Keratinocyte (primary cell): Measurements from ENCODE around the gene ERMP1. TPM values are rescaled to one million over a fixed set of nuclear protein-coding genes. Genes with fewer than 3 reads are reported as not detected.

Experiments
- DNase-seq: peaks from one replicate; pipeline ENCODE4 v3.0.0-alpha.2; 2011; ENCODE audit warnings: low read depth, missing footprints, low spot score
- FAIRE-seq: peaks from 2 replicates; lab custom pipeline; 2011; peaks lifted over from hg19 to GRCh38; lab: Jason Lieb, UNC
- H2AFZ ChIP-seq: 2 replicates; pipeline ENCODE4 v1.6.0; 2012; ENCODE audit warnings: low read length, control low read depth, inconsistent platforms; ENCODE audit not compliant: control insufficient read depth
- H3K27ac ChIP-seq: 2 replicates; pipeline ENCODE4 v1.5.1; 2011; ENCODE audit warnings: low read length; ENCODE audit not compliant: control insufficient read depth, insufficient read depth
- H3K27me3 ChIP-seq: 3 replicates; pipeline ENCODE4 v1.6.0; 2011; ENCODE audit warnings: low read length; ENCODE audit not compliant: control insufficient read depth, insufficient read depth; ENCODE audit errors: extremely low read depth
- H3K36me3 ChIP-seq, 2 experiments: 2 replicates in 1 of 2; 3 replicates in 1 of 2; pipeline ENCODE4 v1.5.1; 2011; ENCODE audit warnings: low read length in 2 of 2, mild to moderate bottlenecking in 1 of 2; ENCODE audit not compliant: control insufficient read depth in 2 of 2, insufficient read depth in 2 of 2; ENCODE audit errors: extremely low read depth in 1 of 2
- H3K4me1 ChIP-seq: 3 replicates; pipeline ENCODE4 v1.5.1; 2011; ENCODE audit warnings: low read length; ENCODE audit not compliant: control insufficient read depth, insufficient read depth; ENCODE audit errors: extremely low read depth
- H3K4me2 ChIP-seq: 3 replicates; pipeline ENCODE4 v1.6.0; 2011; ENCODE audit warnings: low read depth, low read length; ENCODE audit not compliant: control insufficient read depth, insufficient read depth; ENCODE audit errors: extremely low read depth
- H3K4me3 ChIP-seq, 3 experiments: fragments of 200-600 bp in 1 of 3; sonication (generic) in 1 of 3; 2 replicates in 2 of 3; 3 replicates in 1 of 3; pipeline ENCODE4 v1.5.1; 2011 to 2016; ENCODE audit warnings: low read length in 3 of 3, mild to moderate bottlenecking in 3 of 3, control low read depth in 2 of 3, inconsistent platforms in 1 of 3, low read depth in 1 of 3, mixed read lengths in 1 of 3, mixed run types in 1 of 3, moderate library complexity in 1 of 3; ENCODE audit not compliant: control insufficient read depth in 2 of 3, insufficient read depth in 2 of 3; ENCODE audit errors: extremely low read depth in 1 of 3
- H3K79me2 ChIP-seq: 2 replicates; pipeline ENCODE4 v1.6.0; 2012; ENCODE audit warnings: low read length; ENCODE audit not compliant: control insufficient read depth, insufficient read depth
- H3K9ac ChIP-seq: 3 replicates; pipeline ENCODE4 v1.6.0; 2011; ENCODE audit warnings: low read length; ENCODE audit not compliant: control insufficient read depth, insufficient read depth; ENCODE audit errors: extremely low read depth
- H3K9me1 ChIP-seq: 3 replicates; pipeline ENCODE4 v1.6.0; 2011; ENCODE audit warnings: low read length; ENCODE audit not compliant: control insufficient read depth, insufficient read depth; ENCODE audit errors: extremely low read depth
- H3K9me3 ChIP-seq: 2 replicates; pipeline ENCODE4 v1.5.1; 2012; ENCODE audit warnings: low read depth, low read length; ENCODE audit not compliant: control insufficient read depth
- H4K20me1 ChIP-seq: 3 replicates; pipeline ENCODE4 v1.6.0; 2011; ENCODE audit warnings: low read length; ENCODE audit not compliant: control insufficient read depth, insufficient read depth; ENCODE audit errors: extremely low read depth
- EZH2 ChIP-seq: IDR thresholded peaks from one replicate; pipeline ENCODE4 v1.6.1; 2012; ENCODE audit warnings: inconsistent platforms, mild to moderate bottlenecking, low read length, moderate library complexity
- dilution Hi-C: fragments of 300-500 bp; cut with MboI; formaldehyde crosslinking; loops from one replicate; pipeline ENCODE4 v1.7.0; 2020; ENCODE audit warnings: low sequenced_read_pairs; ENCODE audit not compliant: extremely low pct_ligation_motif_present
- polyA plus RNA-seq, 5 experiments: library from polyadenylated mRNA; depleted of rRNA in 3 of 5; stranded (reverse) in 3 of 5; stranded (forward) in 1 of 5; unstranded in 1 of 5; fragments of >200 nt; gene quantifications; 1 replicate in 1 of 5; 2 replicates in 3 of 5; 3 replicates in 1 of 5; pipeline versions ENCODE4 v1.2.1 to v1.2.3, GENCODE V29; 2011 to 2012; ENCODE audit warnings: missing spikeins in 2 of 5, low read depth in 1 of 5, low replicate concordance in 1 of 5
- TF ChIP-seq, protein P1 (sequence below), 3 experiments: IDR thresholded peaks in 1 of 3; conservative IDR thresholded peaks in 1 of 3; optimal IDR thresholded peaks in 1 of 3; 2 replicates in 2 of 3; 3 replicates in 1 of 3; pipeline versions ENCODE3 to v1.5.1; 2011; ENCODE audit warnings: low read length in 3 of 3, mild to moderate bottlenecking in 3 of 3, moderate library complexity in 2 of 3, control low read depth in 1 of 3, inconsistent platforms in 1 of 3; ENCODE audit not compliant: insufficient read depth in 2 of 3; ENCODE audit errors: extremely low read depth in 1 of 3

Gene ERMP1
- polyA plus RNA-seq, 1 donor (not counting 4 experiments of a cell fraction or from before 2014, with no cell fraction given): 27.0 TPM

DNA sequence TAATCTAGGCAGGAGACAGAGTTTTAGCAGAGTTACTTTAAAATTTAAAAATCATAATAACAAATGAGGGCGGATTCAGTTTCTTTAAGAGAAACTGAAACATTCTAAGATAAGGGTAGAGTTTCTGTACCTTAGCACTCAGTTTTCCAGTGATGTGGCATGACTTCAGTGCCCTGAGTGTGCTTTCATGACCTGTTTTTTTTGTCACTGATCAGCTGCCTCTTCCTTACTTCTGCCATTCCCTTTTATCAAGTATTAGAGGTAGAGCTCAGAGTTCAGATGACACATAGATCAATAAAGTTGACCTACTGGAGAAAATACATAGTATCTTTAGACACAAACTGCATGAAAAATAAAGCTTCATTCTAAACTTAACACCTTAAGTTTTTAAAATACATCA is 82.3 kb downstream of the ERMP1 start:
- Histone ChIP-seq H3K4me1 (no peaks in the 10 kb centered on the region), H3K9me3 (no peaks in the 10 kb centered on the region), H3K9ac (no peak overlapping the region), H3K9me1 (no peaks in the 10 kb centered on the region), H2AFZ (no peak overlapping the region), H3K4me3 (no peak overlapping the region), H3K27ac (no peak overlapping the region), H3K4me2 (no peak overlapping the region), H3K27me3 (no peaks in the 10 kb centered on the region), H4K20me1 (no peaks in the 10 kb centered on the region), H3K79me2 (no peaks in the 10 kb centered on the region), H3K36me3 (peaks cover 3 to 5% of the 10 kb centered on the region in 2 experiments)
- FAIRE-seq (no peak), DNase-seq (no peak)
- dilution Hi-C loops: no loop called here
- TF ChIP-seq, protein P1, sequence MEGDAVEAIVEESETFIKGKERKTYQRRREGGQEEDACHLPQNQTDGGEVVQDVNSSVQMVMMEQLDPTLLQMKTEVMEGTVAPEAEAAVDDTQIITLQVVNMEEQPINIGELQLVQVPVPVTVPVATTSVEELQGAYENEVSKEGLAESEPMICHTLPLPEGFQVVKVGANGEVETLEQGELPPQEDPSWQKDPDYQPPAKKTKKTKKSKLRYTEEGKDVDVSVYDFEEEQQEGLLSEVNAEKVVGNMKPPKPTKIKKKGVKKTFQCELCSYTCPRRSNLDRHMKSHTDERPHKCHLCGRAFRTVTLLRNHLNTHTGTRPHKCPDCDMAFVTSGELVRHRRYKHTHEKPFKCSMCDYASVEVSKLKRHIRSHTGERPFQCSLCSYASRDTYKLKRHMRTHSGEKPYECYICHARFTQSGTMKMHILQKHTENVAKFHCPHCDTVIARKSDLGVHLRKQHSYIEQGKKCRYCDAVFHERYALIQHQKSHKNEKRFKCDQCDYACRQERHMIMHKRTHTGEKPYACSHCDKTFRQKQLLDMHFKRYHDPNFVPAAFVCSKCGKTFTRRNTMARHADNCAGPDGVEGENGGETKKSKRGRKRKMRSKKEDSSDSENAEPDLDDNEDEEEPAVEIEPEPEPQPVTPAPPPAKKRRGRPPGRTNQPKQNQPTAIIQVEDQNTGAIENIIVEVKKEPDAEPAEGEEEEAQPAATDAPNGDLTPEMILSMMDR (optimal IDR thresholded peaks at IDR 0.05 in 1 of 3, IDR thresholded peaks at IDR 0.05 in 1 of 3, conservative IDR thresholded peaks at IDR 0.05 in 1 of 3; ENCODE audit: extremely low read depth in 1 of 3, insufficient read depth in 2 of 3, low read length in 3 of 3): no peak
- no peak for TF ChIP-seq EZH2

DNA sequence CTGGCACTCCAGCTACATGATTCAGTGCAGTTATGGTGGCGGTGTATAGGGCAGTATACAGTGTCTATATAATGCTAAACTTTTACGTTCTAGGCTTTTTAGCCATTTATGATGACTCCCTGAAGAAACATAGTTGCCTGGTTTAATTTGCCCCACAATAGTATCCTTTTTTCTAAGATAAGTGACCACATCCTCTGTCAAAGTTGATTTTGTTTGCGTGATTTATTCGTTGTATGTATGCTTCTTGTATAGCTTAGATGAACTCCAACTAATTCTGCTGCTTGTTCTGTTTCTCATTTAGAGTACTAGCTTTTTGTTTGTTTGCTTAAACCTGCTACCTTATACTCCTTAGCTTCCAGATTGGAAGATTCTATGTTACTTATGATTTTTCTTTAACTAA is 83.6 kb downstream of the ERMP1 start:
- peaks cover 3 to 5% of the 10 kb centered on the region in 2 experiments for H3K36me3 ChIP-seq
- no peaks in the 10 kb centered on the region for H3K9me1 ChIP-seq
- no peak overlapping the region for H2AFZ ChIP-seq
- no peak overlapping the region for H3K9ac ChIP-seq
- H3K4me1 ChIP-seq: no peaks in the 10 kb centered on the region
- no peak overlapping the region for H3K4me3 ChIP-seq
- DNase-seq: no peak
- H3K27me3 ChIP-seq: no peaks in the 10 kb centered on the region
- FAIRE-seq: no peak
- TF ChIP-seq EZH2: no peak
- TF ChIP-seq, protein P1 (optimal IDR thresholded peaks at IDR 0.05 in 1 of 3, IDR thresholded peaks at IDR 0.05 in 1 of 3, conservative IDR thresholded peaks at IDR 0.05 in 1 of 3; ENCODE audit: extremely low read depth in 1 of 3, insufficient read depth in 2 of 3, low read length in 3 of 3): no peak
- dilution Hi-C loops: no loop called here
- H4K20me1 ChIP-seq: no peaks in the 10 kb centered on the region
- no peaks in the 10 kb centered on the region for H3K9me3 ChIP-seq
- H3K27ac ChIP-seq: no peak overlapping the region
- H3K4me2 ChIP-seq: no peak overlapping the region
- no peaks in the 10 kb centered on the region for H3K79me2 ChIP-seq
